IMR-90 (cell line): ENCODE measurements around the gene DLK2. TPM values are rescaled to one million over a fixed set of nuclear protein-coding genes. Genes with fewer than 3 reads are reported as not detected.

Experiments used
- ATAC-seq: fragments of 200-7000 bp; cut with Tn5 transposase; 2 replicates; pipeline ENCODE4 v1.9.1; 2020; ENCODE audit warnings: low read depth, mild to moderate bottlenecking, moderate library complexity
- BruUV-seq: library from RNA; stranded (reverse); fragments of 400-500 nt; replicated peaks from 2 replicates; lab custom pipeline; 2021; lab: Mats Ljungman, UMichigan
- CTCF ChIA-PET: fragments of 300-600 bp; formaldehyde crosslinking; extraction: SDS; loops from one replicate; lab custom pipeline; 2021; ENCODE audit warnings: antibody characterized with exemption; lab: Yijun Ruan, JAX
- POLR2A ChIA-PET: fragments of 300-600 bp; sonication (Branson Sonifier 250); formaldehyde crosslinking; loops from one replicate; lab custom pipeline; 2022; ENCODE audit warnings: antibody characterized with exemption; ENCODE audit not compliant: unreplicated experiment; lab: Charles Lee
- DNase-seq: peaks from one replicate; pipeline ENCODE4 v3.0.0; 2013
- H2AFZ ChIP-seq: replicated peaks from 2 replicates; pipeline ENCODE3; 2013; ENCODE audit warnings: low read length, mild to moderate bottlenecking; ENCODE audit not compliant: poor library complexity
- H2AK5ac ChIP-seq: 2 replicates; pipeline ENCODE4 v1.6.1; 2013; ENCODE audit warnings: low read depth, low read length, inconsistent platforms
- H2AK9ac ChIP-seq: replicated peaks from 2 replicates; pipeline ENCODE3; 2013; ENCODE audit warnings: mild to moderate bottlenecking, low read depth, low read length, moderate library complexity; ENCODE audit not compliant: poor library complexity
- H2BK120ac ChIP-seq: 2 replicates; pipeline ENCODE4 v1.6.1; 2013; ENCODE audit warnings: low read depth, low read length, inconsistent platforms
- H2BK15ac ChIP-seq: 3 replicates; pipeline ENCODE4 v1.6.1; 2013; ENCODE audit warnings: low read depth, low read length, inconsistent platforms
- H2BK20ac ChIP-seq: 2 replicates; pipeline ENCODE4 v1.6.1; 2013; ENCODE audit warnings: low read depth, mild to moderate bottlenecking, inconsistent platforms, low read length, moderate library complexity
- H2BK5ac ChIP-seq: 2 replicates; pipeline ENCODE4 v1.6.1; 2013; ENCODE audit warnings: mild to moderate bottlenecking, low read depth, low read length, inconsistent platforms; ENCODE audit not compliant: poor library complexity, severe bottlenecking
- H3K14ac ChIP-seq: replicated peaks from 2 replicates; pipeline ENCODE4 v1.6.1; 2013; ENCODE audit warnings: low read depth, low read length, inconsistent platforms
- H3K18ac ChIP-seq: 2 replicates; pipeline ENCODE4 v1.6.1; 2013; ENCODE audit warnings: low read depth, low read length, control low read depth
- H3K23ac ChIP-seq: 2 replicates; pipeline ENCODE4 v1.6.1; 2013; ENCODE audit warnings: low read depth, low read length, inconsistent platforms
- H3K27ac ChIP-seq: 2 replicates; pipeline ENCODE4 v1.5.1; 2013; ENCODE audit warnings: mild to moderate bottlenecking, control low read depth, low read length; ENCODE audit not compliant: insufficient read depth
- H3K27me3 ChIP-seq: 2 replicates; pipeline ENCODE4 v1.6.1; 2013; ENCODE audit warnings: low read length; ENCODE audit not compliant: control insufficient read depth, insufficient read depth
- H3K36me3 ChIP-seq: 2 replicates; pipeline ENCODE4 v1.6.1; 2013; ENCODE audit warnings: low read length, mixed read lengths; ENCODE audit not compliant: control insufficient read depth, insufficient read depth
- H3K4ac ChIP-seq: 2 replicates; pipeline ENCODE4 v1.6.1; 2013; ENCODE audit warnings: low read depth, low read length, inconsistent platforms
- H3K4me1 ChIP-seq: 2 replicates; pipeline ENCODE4 v1.6.1; 2013; ENCODE audit warnings: low read length, mixed read lengths; ENCODE audit not compliant: control insufficient read depth, insufficient read depth
- H3K4me2 ChIP-seq: 2 replicates; pipeline ENCODE4 v1.6.1; 2013; ENCODE audit warnings: low read depth, mild to moderate bottlenecking, control low read depth, low read length, moderate library complexity
- H3K4me3 ChIP-seq: 2 replicates; pipeline ENCODE4 v1.5.1; 2013; ENCODE audit warnings: low read depth, mild to moderate bottlenecking, control low read depth, low read length, moderate library complexity; ENCODE audit not compliant: insufficient read depth
- H3K56ac ChIP-seq: 2 replicates; pipeline ENCODE4 v1.6.1; 2013; ENCODE audit warnings: low read length, inconsistent platforms; ENCODE audit not compliant: insufficient read depth; ENCODE audit errors: extremely low read depth
- H3K79me1 ChIP-seq, 2 experiments: 2 replicates each; pipeline ENCODE4 v1.6.1; 2013; ENCODE audit warnings: low read length in 2 of 2, inconsistent platforms in 1 of 2, low read depth in 1 of 2
- H3K9ac ChIP-seq: 2 replicates; pipeline ENCODE4 v1.6.1; 2013; ENCODE audit warnings: low read depth, low read length, control low read depth
- H3K9me1 ChIP-seq: 2 replicates; pipeline ENCODE4 v1.6.1; 2013; ENCODE audit warnings: low read length, inconsistent platforms; ENCODE audit not compliant: insufficient read depth
- H3K9me3 ChIP-seq: 2 replicates; pipeline ENCODE4 v1.6.1; 2013; ENCODE audit warnings: low read length; ENCODE audit not compliant: control insufficient read depth, insufficient read depth
- H4K20me1 ChIP-seq: 2 replicates; pipeline ENCODE4 v1.6.1; 2013; ENCODE audit warnings: low read length, inconsistent platforms; ENCODE audit not compliant: insufficient read depth
- H4K5ac ChIP-seq: 2 replicates; pipeline ENCODE4 v1.6.1; 2013; ENCODE audit warnings: mild to moderate bottlenecking, low read depth, low read length, control low read depth
- H4K8ac ChIP-seq, 2 experiments: 2 replicates each; pipeline ENCODE4 v1.6.1; 2013; ENCODE audit warnings: low read depth in 2 of 2, low read length in 2 of 2, control low read depth in 1 of 2, inconsistent platforms in 1 of 2
- H4K91ac ChIP-seq: 2 replicates; pipeline ENCODE4 v1.6.1; 2013; ENCODE audit warnings: low read depth, low read length, inconsistent platforms; ENCODE audit not compliant: insufficient read depth
- BHLHE40 ChIP-seq: fragments of 150-350 bp; IDR thresholded peaks from 2 replicates; pipeline ENCODE4 v1.6.1; 2016; ENCODE audit warnings: mild to moderate bottlenecking, low read depth, low read length
- CEBPB ChIP-seq: IDR thresholded peaks from 2 replicates; pipeline ENCODE4 v1.6.1; 2012; ENCODE audit warnings: low read depth, low read length, improper control_type of control experiment
- FOS ChIP-seq: fragments of 150-350 bp; IDR thresholded peaks from 2 replicates; pipeline ENCODE4 v1.6.1; 2016; ENCODE audit warnings: low read depth, low read length
- MAFK ChIP-seq: IDR thresholded peaks from 2 replicates; pipeline ENCODE4 v1.6.1; 2012; ENCODE audit warnings: low read depth, low read length, improper control_type of control experiment
- MAZ ChIP-seq: IDR thresholded peaks from 2 replicates; pipeline ENCODE4 v1.6.1; 2012; ENCODE audit warnings: low read depth, mild to moderate bottlenecking, low read length, improper control_type of control experiment, moderate library complexity, borderline replicate concordance
- MXI1 ChIP-seq: IDR thresholded peaks from 2 replicates; pipeline ENCODE4 v1.6.1; 2012; ENCODE audit warnings: low read depth, mild to moderate bottlenecking, low read length, moderate library complexity, borderline replicate concordance
- POLR2A ChIP-seq: IDR thresholded peaks from 2 replicates; pipeline ENCODE4 v1.6.1; 2012; ENCODE audit warnings: mild to moderate bottlenecking, low read depth, low read length
- RCOR1 ChIP-seq: IDR thresholded peaks from 2 replicates; pipeline ENCODE4 v1.6.1; 2012; ENCODE audit warnings: mild to moderate bottlenecking, low read length, improper control_type of control experiment; ENCODE audit not compliant: insufficient replicate concordance
- RFX5 ChIP-seq: IDR thresholded peaks from 2 replicates; pipeline ENCODE4 v1.8.0; 2012; ENCODE audit warnings: low read depth, mild to moderate bottlenecking, low read length, moderate library complexity
- SMC3 ChIP-seq: fragments of 150-350 bp; IDR thresholded peaks from 2 replicates; pipeline ENCODE4 v1.6.1; 2016; ENCODE audit warnings: low read depth, mild to moderate bottlenecking, antibody characterized with exemption, low read length, moderate library complexity
- WGBS, 2 experiments: methylation state at CpG; one replicate each; pipeline versions ENCODE4 v1.1.5 to v1.1.7; 2013; ENCODE audit warnings: missing lambda C conversion rate in 2 of 2; ENCODE audit not compliant: insufficient read length in 1 of 2; ENCODE audit errors: extremely low coverage in 2 of 2; 5-methylcytosine and 5-hydroxymethylcytosine counted together
- dilution Hi-C: fragments of 300-500 bp; cut with HindIII; formaldehyde crosslinking; loops from one replicate; pipeline ENCODE4 v1.14.3; 2018; ENCODE audit warnings: low sequenced_read_pairs; ENCODE audit not compliant: unreplicated experiment
- in situ Hi-C: fragments of 300-500 bp; cut with MboI; formaldehyde crosslinking; loops from 3 replicates; pipeline ENCODE4 v1.14.3; 2019; ENCODE audit warnings: low sequenced_read_pairs, inconsistent platforms, mixed read lengths
- intact Hi-C: fragments of 100-400 bp; cut with micrococcal nuclease; formaldehyde crosslinking; loops from 2 replicates; pipeline ENCODE4 v1.10.0; 2022
- polyA plus RNA-seq, 3 experiments: library from polyadenylated mRNA; depleted of rRNA; stranded (reverse); fragments of >200 nt; gene quantifications; 2 replicates each; pipeline ENCODE4 v1.2.3, GENCODE V29; 2012; ENCODE audit warnings: low replicate concordance in 1 of 3
- total RNA-seq: library from RNA; depleted of rRNA; stranded (reverse); fragments of >200 nt; gene quantifications from 2 replicates; pipeline ENCODE4 v1.2.3, GENCODE V29; 2012
- TF ChIP-seq, protein P1 (sequence below): conservative IDR thresholded peaks from 2 replicates; pipeline ENCODE4 v1.5.1; 2012; ENCODE audit warnings: mild to moderate bottlenecking, low read depth, low read length, improper control_type of control experiment
- TF ChIP-seq, protein P2 (sequence below): fragments of 150-350 bp; IDR thresholded peaks from 2 replicates; pipeline ENCODE4 v1.6.1; 2016; ENCODE audit warnings: low read depth, mild to moderate bottlenecking, low read length, moderate library complexity, borderline replicate concordance
- TF ChIP-seq, protein P3 (sequence below): fragments of 150-350 bp; IDR thresholded peaks from 2 replicates; pipeline ENCODE4 v1.6.1; 2017; ENCODE audit warnings: mild to moderate bottlenecking, antibody characterized with exemption, low read length, low read depth

Gene DLK2
- total and polyA plus RNA-seq, 2 of the 4 experiments (the other 2 are of a cell fraction), result 0.90 to 2.8 TPM

DNA sequence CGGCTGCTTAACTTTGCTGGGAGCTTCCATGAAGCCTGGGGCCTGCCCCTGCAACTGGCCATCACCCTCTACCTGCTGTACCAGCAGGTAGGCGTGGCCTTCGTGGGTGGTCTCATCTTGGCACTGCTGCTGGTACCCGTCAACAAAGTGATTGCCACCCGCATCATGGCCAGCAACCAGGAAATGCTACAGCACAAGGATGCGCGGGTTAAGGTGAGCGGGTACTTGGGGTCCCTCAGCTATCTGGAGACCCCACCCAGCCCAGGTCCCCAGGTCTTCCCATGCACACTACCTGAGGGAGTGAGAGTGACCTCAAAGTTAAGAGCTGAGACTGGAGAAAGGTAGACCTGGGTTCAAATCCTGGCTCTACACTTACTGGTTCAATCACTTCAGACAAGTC lies 22.2 kb downstream of the DLK2 start:
- H3K14ac ChIP-seq, result no peak overlapping the region
- H2BK20ac ChIP-seq, result no peak overlapping the region
- no peak for ATAC-seq
- CTCF ChIA-PET, result no interaction called here
- peaks cover 19% of the 10 kb centered on the region for H3K4me1 ChIP-seq
- H3K27ac ChIP-seq, result no peak overlapping the region
- H4K8ac ChIP-seq, result no peak overlapping the region
- POLR2A ChIA-PET, result no interaction called here
- TF ChIP-seq MAZ (no peak), BHLHE40 (no peak), CEBPB (no peak), RFX5 (no peak), POLR2A (no peak), RCOR1 (no peak), MAFK (no peak), MXI1 (no peak), SMC3 (no peak), FOS (no peak)
- TF ChIP-seq, protein P1, sequence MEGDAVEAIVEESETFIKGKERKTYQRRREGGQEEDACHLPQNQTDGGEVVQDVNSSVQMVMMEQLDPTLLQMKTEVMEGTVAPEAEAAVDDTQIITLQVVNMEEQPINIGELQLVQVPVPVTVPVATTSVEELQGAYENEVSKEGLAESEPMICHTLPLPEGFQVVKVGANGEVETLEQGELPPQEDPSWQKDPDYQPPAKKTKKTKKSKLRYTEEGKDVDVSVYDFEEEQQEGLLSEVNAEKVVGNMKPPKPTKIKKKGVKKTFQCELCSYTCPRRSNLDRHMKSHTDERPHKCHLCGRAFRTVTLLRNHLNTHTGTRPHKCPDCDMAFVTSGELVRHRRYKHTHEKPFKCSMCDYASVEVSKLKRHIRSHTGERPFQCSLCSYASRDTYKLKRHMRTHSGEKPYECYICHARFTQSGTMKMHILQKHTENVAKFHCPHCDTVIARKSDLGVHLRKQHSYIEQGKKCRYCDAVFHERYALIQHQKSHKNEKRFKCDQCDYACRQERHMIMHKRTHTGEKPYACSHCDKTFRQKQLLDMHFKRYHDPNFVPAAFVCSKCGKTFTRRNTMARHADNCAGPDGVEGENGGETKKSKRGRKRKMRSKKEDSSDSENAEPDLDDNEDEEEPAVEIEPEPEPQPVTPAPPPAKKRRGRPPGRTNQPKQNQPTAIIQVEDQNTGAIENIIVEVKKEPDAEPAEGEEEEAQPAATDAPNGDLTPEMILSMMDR, result no peak
- TF ChIP-seq, protein P2, sequence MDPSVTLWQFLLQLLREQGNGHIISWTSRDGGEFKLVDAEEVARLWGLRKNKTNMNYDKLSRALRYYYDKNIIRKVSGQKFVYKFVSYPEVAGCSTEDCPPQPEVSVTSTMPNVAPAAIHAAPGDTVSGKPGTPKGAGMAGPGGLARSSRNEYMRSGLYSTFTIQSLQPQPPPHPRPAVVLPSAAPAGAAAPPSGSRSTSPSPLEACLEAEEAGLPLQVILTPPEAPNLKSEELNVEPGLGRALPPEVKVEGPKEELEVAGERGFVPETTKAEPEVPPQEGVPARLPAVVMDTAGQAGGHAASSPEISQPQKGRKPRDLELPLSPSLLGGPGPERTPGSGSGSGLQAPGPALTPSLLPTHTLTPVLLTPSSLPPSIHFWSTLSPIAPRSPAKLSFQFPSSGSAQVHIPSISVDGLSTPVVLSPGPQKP, result no peak
- TF ChIP-seq, protein P3, sequence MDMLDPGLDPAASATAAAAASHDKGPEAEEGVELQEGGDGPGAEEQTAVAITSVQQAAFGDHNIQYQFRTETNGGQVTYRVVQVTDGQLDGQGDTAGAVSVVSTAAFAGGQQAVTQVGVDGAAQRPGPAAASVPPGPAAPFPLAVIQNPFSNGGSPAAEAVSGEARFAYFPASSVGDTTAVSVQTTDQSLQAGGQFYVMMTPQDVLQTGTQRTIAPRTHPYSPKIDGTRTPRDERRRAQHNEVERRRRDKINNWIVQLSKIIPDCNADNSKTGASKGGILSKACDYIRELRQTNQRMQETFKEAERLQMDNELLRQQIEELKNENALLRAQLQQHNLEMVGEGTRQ, result no peak
- H2BK15ac ChIP-seq, result no peak overlapping the region
- H3K4me3 ChIP-seq, result no peak overlapping the region
- no peak for DNase-seq
- no peak overlapping the region for H2AK9ac ChIP-seq
- H3K4me2 ChIP-seq, result no peak overlapping the region
- no TSS peak for BruUV-seq
- dilution Hi-C loops, result no loop called here
- no peak overlapping the region for H3K18ac ChIP-seq
- no peak overlapping the region for H4K91ac ChIP-seq
- H2AK5ac ChIP-seq, result no peak overlapping the region
- H3K9me3 ChIP-seq, result no peaks in the 10 kb centered on the region
- H2BK5ac ChIP-seq, result no peak overlapping the region
- intact Hi-C loops, result no loop called here
- H3K4ac ChIP-seq, result no peak overlapping the region
- no peak overlapping the region for H3K23ac ChIP-seq
- H3K9me1 ChIP-seq, result peaks cover 24% of the 10 kb centered on the region; the same call in 1 of the 2 replicates
- H2AFZ ChIP-seq, result no peak overlapping the region
- H3K9ac ChIP-seq, result no peak overlapping the region
- H3K56ac ChIP-seq, result no peak overlapping the region
- in situ Hi-C loops, result no loop called here
- peaks cover 17% of the 10 kb centered on the region for H3K36me3 ChIP-seq
- H4K5ac ChIP-seq, result no peak overlapping the region
- H2BK120ac ChIP-seq, result no peak overlapping the region
- peaks cover 19 to 31% of the 10 kb centered on the region in 2 experiments for H3K79me1 ChIP-seq
- 70% methylated on average over 2 of the region's 8 CpGs; no CpG with 5 or more reads in 1 of the 2 experiments for WGBS, 2 experiments
- no peaks in the 10 kb centered on the region; the same call in 1 of the 2 replicates for H4K20me1 ChIP-seq
- H3K27me3 ChIP-seq, result no peaks in the 10 kb centered on the region
